H1 (cell line): ENCODE data around the gene PHLDA1. TPM values are rescaled to one million over a fixed set of nuclear protein-coding genes. Genes with fewer than 3 reads are reported as not detected.

Experiments used
- CBX8 ChIP-seq: fragments of 300-800, 300-1000 bp; sonication (generic); IDR thresholded peaks from 2 replicates; pipeline ENCODE4 v1.7.1; 2016; ENCODE audit warnings: low read depth, low read length, borderline replicate concordance
- CHD2 ChIP-seq: IDR thresholded peaks from 2 replicates; pipeline ENCODE4 v1.6.1; 2012; ENCODE audit warnings: low read length, improper control_type of control experiment
- NANOG ChIP-seq: IDR thresholded peaks from 2 replicates; pipeline ENCODE4 v1.6.1; 2011; ENCODE audit warnings: low read length, low read depth, mild to moderate bottlenecking, inconsistent platforms; ENCODE audit not compliant: insufficient read depth, poor library complexity, severe bottlenecking
- POLR2A ChIP-seq, 2 experiments: IDR thresholded peaks; 1 replicate in 1 of 2; 2 replicates in 1 of 2; pipeline ENCODE4 v1.6.1; 2011; ENCODE audit warnings: low read depth in 2 of 2, low read length in 2 of 2, mild to moderate bottlenecking in 2 of 2; ENCODE audit errors: control extremely low read depth in 1 of 2
- SIRT6 ChIP-seq: IDR thresholded peaks from one replicate; pipeline ENCODE4 v1.7.1; 2012; ENCODE audit warnings: low read length, inconsistent platforms
- polyA plus RNA-seq, 7 experiments: library from polyadenylated mRNA; depleted of rRNA in 3 of 7; stranded (reverse) in 5 of 7; unstranded in 2 of 7; fragments of >200 nt in 5 of 7; fragments of 200-250 nt in 2 of 7; gene quantifications; 1 replicate in 5 of 7; 2 replicates in 1 of 7; 4 replicates in 1 of 7; pipeline versions ENCODE4 v1.2.1 to v1.2.3, GENCODE V29; 2011 to 2013; ENCODE audit warnings: missing spikeins in 2 of 7, mixed read lengths in 2 of 7
- total RNA-seq: library from RNA; stranded (reverse); fragmentation: NEBNext Ultra II Directional; extraction: Animal tissue kit (Norgen Biotek cat#: 25700); gene quantifications from 2 replicates; pipeline ENCODE4 v1.2.1, GENCODE V29; 2021
- TF ChIP-seq, protein P1 (sequence below): fragments of 300-600 bp; sonication (generic); IDR thresholded peaks from 2 replicates; pipeline ENCODE4 v1.7.1; 2012; ENCODE audit warnings: low read length, moderate library complexity, mild to moderate bottlenecking, inconsistent platforms; ENCODE audit not compliant: insufficient replicate concordance
- TF ChIP-seq, protein P2 (sequence below): IDR thresholded peaks from 2 replicates; pipeline ENCODE4 v1.6.1; 2011; ENCODE audit warnings: low read length, improper control_type of control experiment
- TF ChIP-seq, protein P3 (sequence below), 3 experiments: IDR thresholded peaks; 1 replicate in 2 of 3; 2 replicates in 1 of 3; pipeline versions ENCODE4 v1.5.1 to v1.6.1; 2011; ENCODE audit warnings: low read length in 3 of 3, mild to moderate bottlenecking in 3 of 3, inconsistent platforms in 2 of 3, low read depth in 1 of 3, moderate library complexity in 1 of 3; ENCODE audit not compliant: insufficient read depth in 1 of 3; ENCODE audit errors: control extremely low read depth in 1 of 3

The PHLDA1 gene
- total and polyA plus RNA-seq, 2 of the 8 experiments (the other 6 are each of a cell fraction or from before 2014, with no cell fraction given), result 18.9 to 19.4 TPM

DNA sequence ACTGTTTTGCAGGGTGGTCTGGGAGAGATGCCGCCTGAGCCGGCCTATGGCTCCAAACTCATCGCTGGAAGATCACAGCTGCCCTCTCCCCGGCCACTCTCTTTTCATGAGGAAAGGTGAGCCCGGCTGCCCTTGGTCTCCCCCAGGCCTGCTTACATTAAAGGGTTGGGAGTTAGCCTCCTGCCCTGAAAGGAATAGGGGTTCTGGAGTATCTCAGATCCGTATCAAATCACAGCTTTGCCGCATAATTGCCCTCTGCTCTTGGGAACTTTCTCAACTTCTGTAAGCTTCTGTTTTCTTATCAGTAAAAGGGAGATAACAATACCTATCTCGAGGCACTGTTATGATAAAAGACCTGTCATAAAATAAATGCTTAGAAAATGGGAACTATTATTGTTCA is 17.6 kb downstream of the PHLDA1 start (continued):
- TF ChIP-seq, protein P1, sequence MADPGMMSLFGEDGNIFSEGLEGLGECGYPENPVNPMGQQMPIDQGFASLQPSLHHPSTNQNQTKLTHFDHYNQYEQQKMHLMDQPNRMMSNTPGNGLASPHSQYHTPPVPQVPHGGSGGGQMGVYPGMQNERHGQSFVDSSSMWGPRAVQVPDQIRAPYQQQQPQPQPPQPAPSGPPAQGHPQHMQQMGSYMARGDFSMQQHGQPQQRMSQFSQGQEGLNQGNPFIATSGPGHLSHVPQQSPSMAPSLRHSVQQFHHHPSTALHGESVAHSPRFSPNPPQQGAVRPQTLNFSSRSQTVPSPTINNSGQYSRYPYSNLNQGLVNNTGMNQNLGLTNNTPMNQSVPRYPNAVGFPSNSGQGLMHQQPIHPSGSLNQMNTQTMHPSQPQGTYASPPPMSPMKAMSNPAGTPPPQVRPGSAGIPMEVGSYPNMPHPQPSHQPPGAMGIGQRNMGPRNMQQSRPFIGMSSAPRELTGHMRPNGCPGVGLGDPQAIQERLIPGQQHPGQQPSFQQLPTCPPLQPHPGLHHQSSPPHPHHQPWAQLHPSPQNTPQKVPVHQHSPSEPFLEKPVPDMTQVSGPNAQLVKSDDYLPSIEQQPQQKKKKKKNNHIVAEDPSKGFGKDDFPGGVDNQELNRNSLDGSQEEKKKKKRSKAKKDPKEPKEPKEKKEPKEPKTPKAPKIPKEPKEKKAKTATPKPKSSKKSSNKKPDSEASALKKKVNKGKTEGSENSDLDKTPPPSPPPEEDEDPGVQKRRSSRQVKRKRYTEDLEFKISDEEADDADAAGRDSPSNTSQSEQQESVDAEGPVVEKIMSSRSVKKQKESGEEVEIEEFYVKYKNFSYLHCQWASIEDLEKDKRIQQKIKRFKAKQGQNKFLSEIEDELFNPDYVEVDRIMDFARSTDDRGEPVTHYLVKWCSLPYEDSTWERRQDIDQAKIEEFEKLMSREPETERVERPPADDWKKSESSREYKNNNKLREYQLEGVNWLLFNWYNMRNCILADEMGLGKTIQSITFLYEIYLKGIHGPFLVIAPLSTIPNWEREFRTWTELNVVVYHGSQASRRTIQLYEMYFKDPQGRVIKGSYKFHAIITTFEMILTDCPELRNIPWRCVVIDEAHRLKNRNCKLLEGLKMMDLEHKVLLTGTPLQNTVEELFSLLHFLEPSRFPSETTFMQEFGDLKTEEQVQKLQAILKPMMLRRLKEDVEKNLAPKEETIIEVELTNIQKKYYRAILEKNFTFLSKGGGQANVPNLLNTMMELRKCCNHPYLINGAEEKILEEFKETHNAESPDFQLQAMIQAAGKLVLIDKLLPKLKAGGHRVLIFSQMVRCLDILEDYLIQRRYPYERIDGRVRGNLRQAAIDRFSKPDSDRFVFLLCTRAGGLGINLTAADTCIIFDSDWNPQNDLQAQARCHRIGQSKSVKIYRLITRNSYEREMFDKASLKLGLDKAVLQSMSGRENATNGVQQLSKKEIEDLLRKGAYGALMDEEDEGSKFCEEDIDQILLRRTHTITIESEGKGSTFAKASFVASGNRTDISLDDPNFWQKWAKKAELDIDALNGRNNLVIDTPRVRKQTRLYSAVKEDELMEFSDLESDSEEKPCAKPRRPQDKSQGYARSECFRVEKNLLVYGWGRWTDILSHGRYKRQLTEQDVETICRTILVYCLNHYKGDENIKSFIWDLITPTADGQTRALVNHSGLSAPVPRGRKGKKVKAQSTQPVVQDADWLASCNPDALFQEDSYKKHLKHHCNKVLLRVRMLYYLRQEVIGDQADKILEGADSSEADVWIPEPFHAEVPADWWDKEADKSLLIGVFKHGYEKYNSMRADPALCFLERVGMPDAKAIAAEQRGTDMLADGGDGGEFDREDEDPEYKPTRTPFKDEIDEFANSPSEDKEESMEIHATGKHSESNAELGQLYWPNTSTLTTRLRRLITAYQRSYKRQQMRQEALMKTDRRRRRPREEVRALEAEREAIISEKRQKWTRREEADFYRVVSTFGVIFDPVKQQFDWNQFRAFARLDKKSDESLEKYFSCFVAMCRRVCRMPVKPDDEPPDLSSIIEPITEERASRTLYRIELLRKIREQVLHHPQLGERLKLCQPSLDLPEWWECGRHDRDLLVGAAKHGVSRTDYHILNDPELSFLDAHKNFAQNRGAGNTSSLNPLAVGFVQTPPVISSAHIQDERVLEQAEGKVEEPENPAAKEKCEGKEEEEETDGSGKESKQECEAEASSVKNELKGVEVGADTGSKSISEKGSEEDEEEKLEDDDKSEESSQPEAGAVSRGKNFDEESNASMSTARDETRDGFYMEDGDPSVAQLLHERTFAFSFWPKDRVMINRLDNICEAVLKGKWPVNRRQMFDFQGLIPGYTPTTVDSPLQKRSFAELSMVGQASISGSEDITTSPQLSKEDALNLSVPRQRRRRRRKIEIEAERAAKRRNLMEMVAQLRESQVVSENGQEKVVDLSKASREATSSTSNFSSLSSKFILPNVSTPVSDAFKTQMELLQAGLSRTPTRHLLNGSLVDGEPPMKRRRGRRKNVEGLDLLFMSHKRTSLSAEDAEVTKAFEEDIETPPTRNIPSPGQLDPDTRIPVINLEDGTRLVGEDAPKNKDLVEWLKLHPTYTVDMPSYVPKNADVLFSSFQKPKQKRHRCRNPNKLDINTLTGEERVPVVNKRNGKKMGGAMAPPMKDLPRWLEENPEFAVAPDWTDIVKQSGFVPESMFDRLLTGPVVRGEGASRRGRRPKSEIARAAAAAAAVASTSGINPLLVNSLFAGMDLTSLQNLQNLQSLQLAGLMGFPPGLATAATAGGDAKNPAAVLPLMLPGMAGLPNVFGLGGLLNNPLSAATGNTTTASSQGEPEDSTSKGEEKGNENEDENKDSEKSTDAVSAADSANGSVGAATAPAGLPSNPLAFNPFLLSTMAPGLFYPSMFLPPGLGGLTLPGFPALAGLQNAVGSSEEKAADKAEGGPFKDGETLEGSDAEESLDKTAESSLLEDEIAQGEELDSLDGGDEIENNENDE, result no peak
- TF ChIP-seq SIRT6, result no peak
- TF ChIP-seq, protein P2, sequence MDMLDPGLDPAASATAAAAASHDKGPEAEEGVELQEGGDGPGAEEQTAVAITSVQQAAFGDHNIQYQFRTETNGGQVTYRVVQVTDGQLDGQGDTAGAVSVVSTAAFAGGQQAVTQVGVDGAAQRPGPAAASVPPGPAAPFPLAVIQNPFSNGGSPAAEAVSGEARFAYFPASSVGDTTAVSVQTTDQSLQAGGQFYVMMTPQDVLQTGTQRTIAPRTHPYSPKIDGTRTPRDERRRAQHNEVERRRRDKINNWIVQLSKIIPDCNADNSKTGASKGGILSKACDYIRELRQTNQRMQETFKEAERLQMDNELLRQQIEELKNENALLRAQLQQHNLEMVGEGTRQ, result no peak
- no peak for TF ChIP-seq NANOG
- no peak for TF ChIP-seq POLR2A (IDR thresholded peaks at IDR 0.05; ENCODE audit: control extremely low read depth in 1 of 2, low read depth in 2 of 2, low read length in 2 of 2)
- no peak for TF ChIP-seq CHD2
- no peak for TF ChIP-seq CBX8
- TF ChIP-seq, protein P3, sequence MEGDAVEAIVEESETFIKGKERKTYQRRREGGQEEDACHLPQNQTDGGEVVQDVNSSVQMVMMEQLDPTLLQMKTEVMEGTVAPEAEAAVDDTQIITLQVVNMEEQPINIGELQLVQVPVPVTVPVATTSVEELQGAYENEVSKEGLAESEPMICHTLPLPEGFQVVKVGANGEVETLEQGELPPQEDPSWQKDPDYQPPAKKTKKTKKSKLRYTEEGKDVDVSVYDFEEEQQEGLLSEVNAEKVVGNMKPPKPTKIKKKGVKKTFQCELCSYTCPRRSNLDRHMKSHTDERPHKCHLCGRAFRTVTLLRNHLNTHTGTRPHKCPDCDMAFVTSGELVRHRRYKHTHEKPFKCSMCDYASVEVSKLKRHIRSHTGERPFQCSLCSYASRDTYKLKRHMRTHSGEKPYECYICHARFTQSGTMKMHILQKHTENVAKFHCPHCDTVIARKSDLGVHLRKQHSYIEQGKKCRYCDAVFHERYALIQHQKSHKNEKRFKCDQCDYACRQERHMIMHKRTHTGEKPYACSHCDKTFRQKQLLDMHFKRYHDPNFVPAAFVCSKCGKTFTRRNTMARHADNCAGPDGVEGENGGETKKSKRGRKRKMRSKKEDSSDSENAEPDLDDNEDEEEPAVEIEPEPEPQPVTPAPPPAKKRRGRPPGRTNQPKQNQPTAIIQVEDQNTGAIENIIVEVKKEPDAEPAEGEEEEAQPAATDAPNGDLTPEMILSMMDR (IDR thresholded peaks at IDR 0.05; ENCODE audit: control extremely low read depth in 1 of 3, insufficient read depth in 1 of 3, low read depth in 1 of 3, low read length in 3 of 3), result no peak
